Dermis microvascular lymphatic vessel endothelial cell (primary cell): ENCODE results near the gene TAF3. TPM values are rescaled to one million over a fixed set of nuclear protein-coding genes. Genes with fewer than 3 reads are reported as not detected.

Source experiments
- DNase-seq, 2 donors: peaks; one replicate each; pipeline versions ENCODE4 v3.0.0 to v3.0.0-alpha.2; 2010; ENCODE audit warnings: low read depth in 2 of 2
- total RNA-seq: library from RNA; depleted of rRNA; stranded (reverse); fragments of >200 nt; gene quantifications from 2 replicates; pipeline ENCODE4 v1.2.1, GENCODE V29; 2014

The TAF3 gene
- total RNA-seq, 1 donor from 2014 or later, result 1.0 TPM

DNA sequence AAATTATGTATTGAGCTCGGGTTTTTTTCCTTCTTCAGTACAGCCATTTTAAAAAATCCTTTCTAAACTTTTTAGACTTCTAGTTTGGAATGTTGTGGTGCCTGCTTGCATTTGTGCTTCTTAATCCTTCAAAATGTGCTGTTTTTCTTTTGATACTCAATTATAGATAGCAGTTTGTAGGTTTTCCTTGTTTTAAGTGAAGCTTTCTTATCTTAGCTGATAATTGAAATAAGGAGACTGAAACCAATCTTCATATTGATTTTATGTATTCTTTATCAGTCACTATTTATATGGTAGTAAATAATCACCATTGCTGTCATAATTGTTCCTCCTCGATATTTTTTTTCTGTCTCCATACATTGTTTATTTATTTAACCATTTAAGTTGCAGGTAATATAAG lies 56.6 kb downstream of the TAF3 start:
- DNase-seq, result no peak

DNA sequence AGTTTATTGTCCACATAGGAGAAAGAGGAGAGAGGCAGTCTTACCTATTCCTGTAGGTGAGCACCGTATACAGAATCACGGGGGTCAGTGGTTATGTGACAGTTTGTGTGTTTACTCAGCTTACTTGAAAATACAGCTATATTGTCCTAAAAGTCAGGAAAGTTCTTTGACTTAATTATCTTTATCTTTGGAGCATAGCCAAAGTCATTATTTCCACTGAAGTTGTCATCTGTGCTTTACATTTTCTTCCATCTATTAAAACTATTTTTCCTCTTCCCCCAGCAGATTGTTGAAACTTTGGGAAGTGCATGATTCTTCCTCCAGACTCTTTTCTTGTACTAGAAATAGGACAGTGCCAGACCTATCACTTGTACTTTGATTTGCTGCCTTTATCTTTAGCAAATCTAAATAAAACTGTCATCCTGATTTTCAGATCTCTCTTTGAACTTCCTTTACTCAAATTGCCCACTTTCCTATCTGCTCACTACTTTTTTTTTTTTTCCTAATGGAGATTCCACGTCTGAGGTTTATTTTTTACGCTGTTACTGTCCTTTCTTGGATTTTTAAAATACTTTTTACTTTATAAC lies 58.3 kb downstream of the TAF3 start:
- no peak for DNase-seq

DNA sequence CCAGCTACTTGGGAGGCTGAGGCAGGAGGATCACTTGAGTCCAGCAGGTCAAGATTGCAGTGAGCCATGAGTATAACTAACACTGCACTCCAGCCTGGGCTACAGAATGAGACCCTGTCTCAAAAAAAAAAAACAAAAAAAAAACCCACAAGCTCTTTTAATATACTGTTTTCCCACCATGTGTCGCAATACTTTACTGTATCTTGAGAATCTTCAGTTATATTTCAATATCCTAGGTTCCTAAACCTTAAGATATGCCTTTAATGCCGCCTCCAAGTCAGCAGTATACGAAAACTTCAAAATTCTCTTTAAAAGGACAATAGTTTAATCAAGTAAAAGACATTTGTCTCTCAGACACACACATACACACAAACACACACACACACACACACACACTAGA lies 62.8 kb downstream of the TAF3 start:
- no peak for DNase-seq

DNA sequence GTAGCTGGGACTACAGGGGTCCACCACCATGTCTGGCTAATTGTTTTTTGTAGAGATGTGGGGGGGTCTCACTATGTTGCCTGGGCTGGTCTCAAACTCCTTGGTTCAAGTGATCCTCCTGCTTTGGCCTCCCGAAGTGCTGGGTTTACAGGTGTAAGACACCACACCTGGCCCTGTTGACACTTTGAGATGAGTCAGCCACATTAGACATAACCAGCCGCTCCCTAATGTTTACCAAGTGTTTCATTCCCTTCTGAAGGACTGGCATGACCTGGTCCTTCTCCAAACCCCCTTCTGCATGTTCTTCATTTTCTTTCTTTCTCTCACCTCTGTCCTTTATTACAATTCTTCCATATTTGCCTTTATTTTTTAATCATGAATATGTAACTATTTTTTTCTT lies 67.8 kb downstream of the TAF3 start:
- DNase-seq, result no peak

DNA sequence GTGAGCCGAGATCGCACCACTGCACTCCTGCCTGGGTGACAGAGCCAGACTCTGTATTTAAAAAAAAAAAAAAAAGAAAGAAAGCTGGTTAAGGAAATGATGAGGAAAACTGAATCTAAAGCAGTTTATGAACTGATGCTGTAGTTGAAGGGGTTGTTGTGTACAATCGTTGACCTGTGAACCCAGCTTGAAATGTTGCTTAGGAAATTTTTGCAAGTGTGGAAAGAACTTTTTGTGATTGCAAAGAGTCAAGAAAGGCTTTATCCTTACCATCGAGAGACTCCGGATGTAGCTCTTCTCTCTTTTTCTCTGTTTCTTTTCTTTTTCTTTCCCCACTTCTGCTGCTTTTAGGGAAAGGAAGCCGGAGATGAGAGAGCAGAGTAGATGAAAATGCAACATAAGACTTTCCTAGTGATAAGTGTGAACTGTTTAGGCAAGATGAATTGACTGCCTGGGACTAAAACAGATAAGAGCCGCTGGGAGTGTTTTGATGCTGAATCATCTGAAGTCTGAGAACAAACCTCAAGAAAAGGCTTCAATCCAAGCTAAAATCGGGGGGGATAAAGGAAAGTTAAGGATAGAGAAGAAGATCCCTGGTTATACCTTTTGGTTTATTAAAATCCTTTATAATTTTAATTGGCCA lies 69.0 kb downstream of the TAF3 start:
- DNase-seq, result no peak

DNA sequence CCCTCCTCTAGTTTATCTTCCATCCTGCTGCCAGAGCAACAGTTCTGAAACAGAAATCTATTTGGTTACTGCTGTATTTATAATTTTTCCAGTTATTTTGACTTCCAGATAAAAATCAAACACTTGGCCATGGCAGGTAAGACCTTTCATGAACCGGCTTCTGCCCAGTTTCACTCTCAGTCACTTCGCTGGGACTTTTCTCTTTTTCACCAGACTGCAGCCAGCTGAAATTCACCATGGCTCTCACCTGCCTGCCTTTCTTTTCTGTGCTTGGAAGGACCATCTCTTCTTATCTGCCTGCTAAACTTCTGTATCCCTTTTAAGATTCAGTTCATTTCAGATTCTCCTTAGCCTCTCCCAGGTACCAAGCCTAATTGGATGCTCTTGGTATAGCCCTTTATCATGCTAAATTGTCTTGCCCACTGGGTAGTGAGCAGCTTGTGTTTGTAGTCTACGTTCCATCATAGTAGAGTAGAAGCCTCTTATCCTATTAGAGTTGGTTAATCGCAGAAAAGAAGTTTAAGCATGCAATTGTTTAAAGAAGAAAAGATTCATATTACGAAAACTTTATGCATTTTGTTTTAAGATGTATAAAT lies 71.7 kb downstream of the TAF3 start:
- no peak for DNase-seq

DNA sequence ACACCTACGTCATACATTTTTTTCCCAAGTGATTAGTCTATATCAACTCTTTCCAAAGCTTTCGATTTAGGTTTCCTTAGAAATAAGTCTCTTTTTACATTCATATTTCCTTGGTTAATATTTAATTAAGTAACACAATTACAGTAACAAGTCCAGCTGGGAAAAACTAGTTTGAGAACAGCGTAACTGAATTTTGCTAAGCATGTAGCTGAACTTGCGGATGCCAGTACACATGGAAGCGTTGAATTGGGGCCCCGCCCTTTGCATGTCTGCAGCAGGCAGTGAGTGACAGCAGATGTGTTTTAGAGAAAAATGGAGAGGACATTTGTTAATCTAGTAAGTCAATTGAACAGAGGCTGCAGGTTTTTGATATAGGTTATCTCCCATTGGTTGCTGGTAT lies 72.5 kb downstream of the TAF3 start:
- DNase-seq, result no peak

DNA sequence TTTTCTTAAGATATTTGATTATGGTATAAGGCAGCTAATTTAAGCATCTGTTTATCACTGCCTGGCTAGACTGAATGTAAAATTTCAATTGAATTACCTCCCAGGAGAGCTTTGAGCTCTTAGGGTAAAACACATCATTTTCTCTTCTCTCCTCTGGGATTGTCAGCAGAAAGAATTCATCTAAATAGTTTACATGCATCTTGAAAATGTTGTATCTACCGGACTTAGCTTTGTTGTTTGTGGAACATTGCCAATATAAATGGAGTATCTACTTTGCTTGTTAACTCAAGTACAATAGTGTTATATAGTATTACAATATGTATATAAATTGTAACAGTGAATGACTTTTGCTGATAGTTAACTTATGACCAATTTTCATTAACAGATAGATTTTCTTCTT lies 73.3 kb downstream of the TAF3 start:
- peak in 1 of 2 donors; percentile 69 for DNase-seq

DNA sequence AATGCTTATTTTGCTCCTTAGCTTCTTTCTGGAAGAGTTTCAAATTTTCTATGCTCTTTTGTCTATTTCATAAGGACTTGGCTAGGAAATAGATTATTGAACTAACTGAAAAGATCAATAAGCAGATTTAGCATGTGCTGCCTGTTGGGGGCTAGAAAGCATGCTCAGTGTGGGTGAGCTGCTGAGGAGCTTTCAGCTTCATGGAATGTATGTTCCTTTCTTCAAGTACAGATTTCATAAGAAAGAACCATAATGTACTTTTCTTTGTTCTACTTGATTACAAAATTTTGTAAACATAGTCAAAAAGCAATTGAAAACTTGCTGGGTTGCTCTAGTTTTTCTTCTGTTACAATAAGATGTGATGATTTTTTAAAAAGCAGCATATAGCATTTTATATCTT lies 73.8 kb downstream of the TAF3 start:
- DNase-seq, result no peak

DNA sequence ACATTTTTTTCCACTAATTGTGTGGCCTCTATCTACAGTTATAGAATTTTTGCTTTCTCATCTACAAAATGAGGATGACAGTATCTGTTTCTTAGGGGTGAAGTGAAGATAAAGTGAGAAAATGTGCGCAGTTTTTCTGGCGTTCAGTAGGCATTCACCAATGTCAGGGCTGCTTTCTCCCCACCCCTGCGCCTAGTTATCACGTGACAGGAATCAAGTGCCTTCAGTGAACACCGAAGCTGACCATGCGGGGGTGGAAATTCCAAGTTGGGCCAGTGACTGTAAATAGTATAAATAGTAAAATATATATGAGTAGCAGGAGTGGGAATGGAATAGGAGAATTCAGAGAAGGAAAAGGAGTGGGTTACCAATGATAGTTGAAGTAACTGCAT lies 77.4 kb downstream of the TAF3 start:
- no peak for DNase-seq

DNA sequence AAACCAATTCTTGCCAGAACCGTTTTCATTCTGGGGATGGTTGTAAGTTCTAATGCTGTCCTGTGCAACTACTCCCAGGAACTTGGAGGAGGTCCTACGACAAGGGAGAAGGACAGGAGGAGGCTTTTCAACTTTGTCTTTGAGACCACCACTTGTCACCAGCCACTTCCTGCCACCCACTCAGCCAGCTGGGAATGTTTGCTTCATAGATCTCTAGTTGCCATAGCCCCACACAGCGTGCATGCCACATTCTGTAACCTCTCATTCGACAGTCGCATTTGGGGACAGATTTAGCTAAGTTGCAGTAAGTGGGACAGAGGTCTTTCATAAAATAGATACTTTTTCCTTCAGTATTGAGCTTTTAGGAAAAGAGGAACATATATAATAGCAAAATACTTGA lies 78.0 kb downstream of the TAF3 start:
- DNase-seq, result no peak

DNA sequence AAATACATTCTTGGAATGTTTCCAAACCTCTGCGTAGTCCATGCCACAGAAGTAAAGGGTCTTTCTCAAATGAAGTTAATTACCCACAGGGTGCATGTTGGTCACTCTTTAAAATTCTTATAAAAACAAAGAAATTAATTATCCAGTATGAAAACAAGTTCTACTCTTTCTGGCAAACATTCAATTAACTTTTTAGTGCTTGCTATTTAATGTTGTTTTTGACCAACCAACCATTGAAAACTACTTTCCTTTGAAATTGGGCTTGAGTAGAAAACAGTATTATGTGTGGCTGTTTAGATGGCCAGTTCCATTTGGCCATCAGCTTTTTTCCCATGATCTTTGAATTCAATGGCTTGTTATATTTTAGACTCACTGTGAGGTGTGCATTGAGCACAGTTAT lies 83.0 kb downstream of the TAF3 start:
- no peak for DNase-seq

DNA sequence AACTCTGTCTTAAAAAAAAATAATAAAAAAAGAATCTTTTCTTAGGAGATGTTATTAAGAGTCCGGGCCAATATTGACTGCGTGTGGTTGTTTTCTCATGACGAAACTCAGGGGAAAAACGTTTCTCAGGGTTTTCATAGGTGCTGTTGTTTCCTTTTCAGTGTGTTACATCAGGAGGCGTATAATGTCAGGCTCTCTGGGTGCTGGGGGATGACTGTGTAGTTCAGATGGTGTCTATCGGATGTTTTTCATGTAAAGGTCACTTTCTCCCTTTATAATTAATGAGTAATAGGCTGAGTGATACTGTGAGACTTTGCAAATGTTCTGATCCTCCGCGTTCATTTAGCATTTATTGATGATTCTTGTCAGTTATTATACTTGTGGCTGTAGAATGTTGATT lies 84.1 kb downstream of the TAF3 start:
- DNase-seq, result no peak

DNA sequence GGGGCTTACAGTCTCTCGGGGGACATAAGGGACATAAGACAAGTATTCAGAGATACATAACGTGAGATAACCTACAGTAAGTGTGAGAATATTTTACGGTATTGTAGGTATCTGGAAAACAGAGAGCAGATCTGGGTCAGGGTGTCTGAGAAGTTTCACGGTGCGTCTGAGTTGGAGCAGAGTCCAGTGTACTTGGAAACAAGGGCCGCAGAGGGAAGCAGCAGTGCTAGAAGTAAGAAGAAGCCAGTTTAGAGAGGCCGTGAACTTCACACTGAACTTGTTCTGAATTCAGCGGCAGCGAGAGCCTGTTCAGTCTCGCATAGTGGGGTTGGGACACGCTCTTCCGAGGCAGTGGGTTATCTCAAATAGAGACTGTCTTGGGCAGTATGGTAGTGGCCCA lies 85.5 kb downstream of the TAF3 start:
- no peak for DNase-seq

DNA sequence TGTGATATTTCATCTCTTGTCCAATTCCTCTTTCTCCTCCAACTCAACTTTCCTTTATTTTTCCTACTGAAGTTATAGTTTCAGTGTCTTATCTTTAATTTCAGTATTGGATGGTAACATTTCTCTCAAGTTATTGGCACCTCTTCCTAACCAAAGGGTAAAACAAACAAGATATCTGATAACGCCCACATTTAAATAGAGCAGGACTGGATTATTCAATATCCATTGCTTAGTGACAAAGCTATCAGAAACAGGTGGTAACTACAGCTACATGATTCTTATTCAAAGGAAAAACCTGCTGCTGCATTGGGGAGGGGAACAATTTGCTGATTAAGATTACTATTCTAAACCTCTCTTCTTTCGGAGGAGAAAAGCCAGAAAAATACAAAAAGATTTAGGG lies 87.8 kb downstream of the TAF3 start:
- no peak for DNase-seq

DNA sequence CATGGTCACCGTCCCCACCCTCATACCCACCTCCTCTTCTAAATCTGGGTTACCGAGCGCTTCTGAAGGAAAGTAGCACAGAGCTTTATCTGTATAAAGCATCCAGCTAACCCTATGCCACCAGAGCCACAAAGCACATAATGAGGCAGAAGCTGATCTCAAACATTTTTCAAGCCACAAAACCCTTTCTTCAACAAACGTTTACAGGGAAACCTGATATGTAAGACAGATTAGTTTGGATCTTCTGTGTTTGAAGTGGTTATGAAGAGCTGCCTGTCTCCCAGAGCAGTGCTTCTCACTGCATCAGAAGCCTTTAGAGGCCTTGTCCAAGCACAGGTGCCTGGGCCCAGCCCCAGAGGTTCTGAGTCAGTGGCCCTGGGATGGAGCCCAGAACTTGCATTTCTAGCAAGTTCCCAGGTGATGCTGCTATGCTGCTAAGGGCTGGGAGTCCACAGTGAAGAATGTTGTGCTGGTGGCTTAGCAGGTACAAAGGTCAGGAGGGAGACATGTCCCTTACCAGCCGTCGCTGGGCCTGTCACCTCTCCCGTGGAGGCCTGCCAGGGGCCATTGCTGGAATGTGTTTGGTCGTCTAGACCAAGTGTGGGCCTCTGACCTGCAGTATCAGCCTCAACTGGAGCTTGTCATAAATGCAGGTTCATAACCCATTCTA lies 90.4 kb downstream of the TAF3 start:
- DNase-seq, result no peak

DNA sequence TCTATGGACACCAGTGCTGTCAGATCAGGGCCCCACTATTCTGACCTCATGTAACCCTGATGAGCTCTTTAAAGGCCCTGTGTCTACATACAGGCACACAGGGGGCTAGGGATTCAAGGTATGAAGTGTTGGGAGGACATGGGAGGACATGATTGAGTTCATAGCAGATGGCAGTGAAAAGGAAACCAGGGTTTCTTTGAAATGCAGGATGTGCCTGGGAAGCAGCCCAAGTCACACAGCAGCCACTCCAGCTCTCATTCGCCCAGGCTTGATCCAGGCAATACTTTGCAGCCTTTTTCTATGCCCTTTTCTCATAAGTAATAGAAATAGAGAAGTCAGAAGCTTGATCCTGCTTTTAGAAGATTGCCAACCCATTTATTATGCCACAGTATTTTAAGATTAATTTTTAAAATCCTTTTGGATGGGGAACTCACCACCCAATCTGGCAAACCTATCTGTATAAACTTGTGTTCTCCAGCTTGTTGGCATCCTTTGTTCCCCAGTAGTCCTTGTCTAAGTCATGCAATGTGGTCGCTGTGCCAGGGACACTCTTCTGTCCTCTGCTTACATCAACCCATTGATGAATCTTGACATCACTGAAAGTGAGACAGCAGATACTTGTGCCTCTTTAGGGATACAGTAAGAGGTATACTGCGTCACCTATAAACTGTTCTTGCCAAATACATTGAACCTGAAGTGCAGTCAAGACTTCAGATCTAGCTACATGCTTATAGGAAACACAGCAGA lies 95.0 kb downstream of the TAF3 start:
- DNase-seq, result peak in 1 of 2 donors; percentile 28

DNA sequence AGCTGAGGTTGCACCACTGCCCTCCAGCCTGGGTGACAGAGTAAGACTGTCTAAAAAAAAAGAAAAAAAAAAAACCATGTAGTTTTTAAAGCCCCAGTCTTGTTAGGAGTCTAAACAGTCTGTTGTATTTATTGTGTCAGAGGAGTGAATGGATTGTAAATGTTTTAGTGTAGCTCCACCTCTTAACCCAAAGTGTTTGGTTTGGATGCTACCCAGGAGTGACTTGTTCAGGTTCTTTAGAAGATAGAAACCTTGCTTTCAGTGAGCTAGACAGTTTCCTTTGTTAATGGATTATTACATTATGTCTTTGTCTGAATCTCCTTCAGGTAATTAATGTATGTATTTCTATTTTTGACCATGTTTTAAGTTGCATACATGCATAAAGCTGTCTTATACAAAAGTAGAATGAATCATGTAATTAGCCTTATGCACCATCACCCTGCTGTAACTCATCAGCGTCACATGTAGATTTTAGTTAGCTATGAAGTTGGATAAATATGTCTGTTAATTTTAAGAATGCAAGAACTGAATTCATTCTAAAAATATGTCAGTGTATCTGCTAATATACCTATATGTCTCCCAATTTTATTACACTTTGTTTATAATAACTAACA lies 97.7 kb downstream of the TAF3 start:
- DNase-seq, result peak in 1 of 2 donors; percentile 75

DNA sequence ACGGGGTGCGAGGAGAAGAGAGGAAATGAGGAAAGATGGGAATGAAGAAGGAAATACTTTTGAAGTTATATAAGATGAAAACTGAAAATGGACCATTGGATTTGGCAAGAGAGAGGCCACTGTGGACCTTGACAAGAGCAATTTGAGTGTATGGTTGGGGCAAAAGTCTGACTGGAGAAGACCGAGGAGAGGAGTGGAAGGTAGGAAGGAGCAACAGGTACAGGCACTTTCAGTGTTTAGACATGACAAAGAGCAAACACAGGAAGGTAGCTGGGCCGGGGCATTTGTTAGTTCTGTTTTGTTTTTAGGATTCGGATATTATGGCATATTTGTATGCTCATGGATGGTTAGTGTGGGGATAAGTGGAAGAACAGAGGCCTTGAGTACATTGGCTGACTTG lies 99.4 kb downstream of the TAF3 start:
- DNase-seq, result no peak

DNA sequence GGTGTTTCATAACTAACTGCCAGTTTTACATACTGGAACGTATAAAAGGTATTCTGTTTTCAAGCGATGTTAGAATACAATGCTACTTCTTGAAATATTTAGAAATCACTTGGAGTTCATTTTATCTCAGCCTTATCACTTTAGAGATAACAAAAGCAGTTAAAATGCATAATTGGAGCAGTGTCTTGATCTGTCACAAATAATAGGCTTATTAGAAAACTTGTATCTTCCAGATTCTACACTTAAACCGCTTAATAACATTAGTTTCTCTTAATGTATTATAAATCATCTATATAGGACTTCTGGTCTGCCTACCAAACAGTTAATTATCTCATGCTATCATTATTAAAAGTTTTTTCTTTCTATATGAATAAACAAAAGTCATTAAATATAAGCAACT lies 104.4 kb downstream of the TAF3 start:
- no peak for DNase-seq

DNA sequence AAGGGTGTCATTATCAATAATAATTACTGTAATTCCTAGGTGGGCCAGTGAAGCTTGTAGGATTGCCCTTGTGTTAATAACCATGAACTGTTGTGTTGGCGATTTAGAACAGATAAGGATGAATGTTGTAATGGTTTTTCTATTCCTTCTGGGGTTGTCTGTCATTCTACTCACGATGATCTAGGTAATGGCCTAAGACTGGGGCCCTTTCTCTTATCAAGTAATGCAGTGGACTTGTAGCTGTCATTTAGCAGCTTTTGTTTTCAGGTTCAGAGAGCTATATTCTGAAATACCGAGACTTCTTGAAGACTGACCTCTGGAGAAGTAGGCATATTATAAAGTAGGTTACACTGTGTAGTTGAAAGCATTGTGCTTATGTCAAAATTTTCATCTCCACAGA lies 110.2 kb downstream of the TAF3 start:
- DNase-seq, result no peak
